Cerebellar nuclear complex (tissue), 1 donor: ENCODE results near the gene IL23A.
"Not testable (repeated sequence)": the region's sequence is repeated elsewhere in the genome, so short reads cannot be mapped to it uniquely, and the experiment has no call there.

Experiments
- DNase-seq, 2 experiments: peaks; one replicate each; lab custom pipeline; 2025; lab: John Stamatoyannopoulos, UW

Gene IL23A

GRCh38 chr12:56326126-56326525, 12.6 kb upstream of the IL23A start:
- DNase-seq = no peak

- no peak for DNase-seq
These were observed 12.2 kb upstream of the IL23A start for GRCh38 chr12:56326533-56326932.

- no peak for DNase-seq
These were observed 7.7 kb upstream of the IL23A start for GRCh38 chr12:56330936-56331490.

- DNase-seq = no peak
These were observed 6.0 kb upstream of the IL23A start for GRCh38 chr12:56332512-56333196.

GRCh38 chr12:56333197-56333678, 5.4 kb upstream of the IL23A start:
- no peak for DNase-seq

- DNase-seq = peak; percentile 74 to 88
These were observed 4.8 kb upstream of the IL23A start, which contains the start of gene PAN2 for GRCh38 chr12:56333679-56334489. PAN2 (minus strand) TSS chr12:56334000; CDS start chr12:56333094, 906 bp downstream.

- no peak for DNase-seq
These were observed 4.2 kb upstream of the IL23A start for GRCh38 chr12:56334490-56334793.

GRCh38 chr12:56335527-56335926, 3.2 kb upstream of the IL23A start:
- DNase-seq = not testable (repeated sequence)

- no peak for DNase-seq
These were observed 2.1 kb upstream of the IL23A start for GRCh38 chr12:56336361-56337167.

GRCh38 chr12:56337753-56338251, 882 bp upstream of the IL23A start:
- DNase-seq = no peak

GRCh38 chr12:56339158-56339422, 406 bp downstream of the IL23A start:
- DNase-seq = no peak

GRCh38 chr12:56341616-56342015, 2.9 kb downstream of the IL23A start:
- no peak for DNase-seq

GRCh38 chr12:56342290-56342689, 3.6 kb downstream of the IL23A start:
- DNase-seq = not testable (repeated sequence)

- no peak for DNase-seq
These were observed 8.0 kb downstream of the IL23A start for GRCh38 chr12:56346675-56347074.

- DNase-seq = not testable (repeated sequence)
These were observed 8.6 kb downstream of the IL23A start for GRCh38 chr12:56347255-56347654.

GRCh38 chr12:56348776-56349175, 10.1 kb downstream of the IL23A start:
- DNase-seq = peak; percentile 29 to 75

GRCh38 chr12:56350662-56351061, 12.0 kb downstream of the IL23A start:
- no peak for DNase-seq

- DNase-seq = no peak
These were observed 12.6 kb downstream of the IL23A start for GRCh38 chr12:56351325-56351724.

- DNase-seq = no peak
These were observed 20.3 kb downstream of the IL23A start for GRCh38 chr12:56358836-56359532.

- peak; percentile 99 for DNase-seq
These were observed 21.4 kb downstream of the IL23A start, which contains the start of gene STAT2 for GRCh38 chr12:56359851-56360767. STAT2 (minus strand) TSS chr12:56360107; CDS start chr12:56356571, 3,536 bp downstream.
